K562 (cell line): ENCODE results near the gene CDYL. TPM values are rescaled to one million over a fixed set of nuclear protein-coding genes. Genes with fewer than 3 reads are reported as not detected.

Experiments used
- BRD9 ChIP-seq: fragments of 450-650 bp; IDR thresholded peaks from 2 replicates; pipeline ENCODE4 v1.6.1; 2018; ENCODE audit warnings: low read depth; ENCODE audit not compliant: partially characterized antibody
- E2F3 ChIP-seq: fragments of 250-450 bp; sonication (Bioruptor Pico); IDR thresholded peaks from 2 replicates; pipeline ENCODE4 v1.4.0; 2020; ENCODE audit warnings: mild to moderate bottlenecking
- HMBOX1 ChIP-seq: sonication (generic); IDR thresholded peaks from 2 replicates; pipeline ENCODE4 v1.6.1; 2016
- HMGN3 ChIP-seq: IDR thresholded peaks from 2 replicates; pipeline ENCODE4 v1.6.1; 2011; ENCODE audit warnings: borderline replicate concordance, low read depth, mild to moderate bottlenecking, mixed read lengths, low read length; ENCODE audit not compliant: insufficient read length; ENCODE audit errors: extremely low read depth
- NCOA2 ChIP-seq, 2 experiments: fragments of 450-650 bp; IDR thresholded peaks; 2 replicates each; pipeline ENCODE4 v1.6.1; 2018; ENCODE audit warnings: mild to moderate bottlenecking in 2 of 2, moderate library complexity in 1 of 2; ENCODE audit not compliant: partially characterized antibody in 2 of 2
- NEUROD1 ChIP-seq: fragments of 150-350 bp; IDR thresholded peaks from 2 replicates; pipeline ENCODE4 v1.6.1; 2014; ENCODE audit warnings: borderline replicate concordance, low read length, low read depth; ENCODE audit not compliant: partially characterized antibody
- NR2C1 ChIP-seq, 2 experiments: fragments of 450-650 bp; IDR thresholded peaks; 2 replicates each; pipeline ENCODE4 v1.6.1; 2017; ENCODE audit warnings: mild to moderate bottlenecking in 2 of 2, antibody characterized with exemption in 1 of 2, inconsistent platforms in 1 of 2, missing compliant biosample characterization in 1 of 2, missing genetic modification characterization in 1 of 2
- POLR3G ChIP-seq: IDR thresholded peaks from 2 replicates; pipeline ENCODE4 v1.6.1; 2011; ENCODE audit not compliant: insufficient read length, insufficient replicate concordance; ENCODE audit errors: extremely low read depth
- POU5F1 ChIP-seq: fragments of 150-350 bp; IDR thresholded peaks from 2 replicates; pipeline ENCODE4 v1.6.1; 2014; ENCODE audit warnings: borderline replicate concordance, low read length, low read depth, mild to moderate bottlenecking; ENCODE audit not compliant: partially characterized antibody
- PRPF4 ChIP-seq: fragments of 200-400 bp; formaldehyde crosslinking; IDR thresholded peaks from one replicate; pipeline ENCODE4 v1.6.1; 2017; ENCODE audit warnings: low read length, low read depth, mild to moderate bottlenecking; ENCODE audit not compliant: insufficient read depth, poor library complexity, severe bottlenecking
- RB1 ChIP-seq: fragments of 450-650 bp; IDR thresholded peaks from 2 replicates; pipeline ENCODE4 v1.6.1; 2017; ENCODE audit warnings: low read depth, mild to moderate bottlenecking
- SPI1 ChIP-seq: IDR thresholded peaks from 2 replicates; pipeline ENCODE4 v1.6.1; 2011; ENCODE audit warnings: low read depth, low read length, control low read depth, borderline replicate concordance
- TGIF2 ChIP-seq: sonication (generic); formaldehyde crosslinking; IDR thresholded peaks from 2 replicates; pipeline ENCODE4 v1.8.1; 2022; ENCODE audit warnings: mild to moderate bottlenecking, missing genetic modification reagents, moderate library complexity
- ZNF232 ChIP-seq: sonication (generic); formaldehyde crosslinking; IDR thresholded peaks from 2 replicates; pipeline ENCODE4 v1.8.0; 2022; ENCODE audit warnings: mild to moderate bottlenecking, missing genetic modification reagents
- ZNF282 ChIP-seq: sonication (generic); formaldehyde crosslinking; IDR thresholded peaks from 2 replicates; pipeline ENCODE4 v1.8.1; 2023; ENCODE audit warnings: missing genetic modification reagents
- ZNF431 ChIP-seq: sonication (generic); formaldehyde crosslinking; IDR thresholded peaks from 2 replicates; pipeline ENCODE4 v1.8.0; 2022; ENCODE audit warnings: mild to moderate bottlenecking, missing genetic modification reagents
- ZNF584 ChIP-seq: fragments of 200-800 bp; sonication (Bioruptor generic); IDR thresholded peaks from 2 replicates; pipeline ENCODE4 v1.6.1; 2016; ENCODE audit warnings: low read depth, mild to moderate bottlenecking, missing genetic modification characterization, missing compliant biosample characterization
- polyA plus RNA-seq, 8 experiments: library from polyadenylated mRNA; depleted of rRNA in 4 of 8; stranded (reverse) in 5 of 8; unstranded in 3 of 8; fragments of >200 nt; fragmentation: Nextera tagmentation in 2 of 8; fragmentation: Illumina TruSeq in 1 of 8; extraction: Ambion mirVana in 2 of 8; extraction: Trizol in 1 of 8; gene quantifications; 2 replicates each; pipeline versions ENCODE4 v1.2.1 to v1.2.3, GENCODE V29; 2011 to 2014; ENCODE audit warnings: inconsistent platforms in 1 of 8, missing spikeins in 1 of 8
- total RNA-seq, 7 experiments: library from RNA; depleted of rRNA in 6 of 7; stranded (reverse); fragments of >200 nt in 6 of 7; fragmentation: Illumina TruSeq in 2 of 7; extraction: Trizol in 2 of 7; gene quantifications; 2 replicates each; pipeline versions ENCODE4 v1.2.1 to v1.2.3, GENCODE V29; 2011 to 2021; ENCODE audit warnings: low replicate concordance in 1 of 7
- TF ChIP-seq, protein P1 (sequence below): fragments of 200-800 bp; sonication (Bioruptor generic); IDR thresholded peaks from 2 replicates; pipeline ENCODE4 v1.6.1; 2017; ENCODE audit warnings: missing genetic modification characterization, missing compliant biosample characterization
- TF ChIP-seq, protein P2 (sequence below), 2 experiments: fragments of 450-650 bp; IDR thresholded peaks; 2 replicates each; pipeline ENCODE4 v1.6.1; 2018; ENCODE audit warnings: mild to moderate bottlenecking in 2 of 2, low read depth in 1 of 2; ENCODE audit not compliant: partially characterized antibody in 2 of 2
- TF ChIP-seq, protein P3 (sequence below), 2 experiments: fragments of 200-800 bp in 1 of 2; sonication (Bioruptor generic) in 1 of 2; sonication (generic) in 1 of 2; formaldehyde crosslinking in 1 of 2; IDR thresholded peaks in 1 of 2; conservative IDR thresholded peaks in 1 of 2; 2 replicates each; pipeline versions ENCODE4 v1.5.0 to v1.6.1; 2016 to 2020; ENCODE audit warnings: missing compliant biosample characterization in 1 of 2, missing genetic modification characterization in 1 of 2, missing genetic modification reagents in 1 of 2

Gene CDYL
- total and polyA plus RNA-seq, 9 of the 15 experiments (the other 6 are each of a cell fraction or from before 2014, with no cell fraction given) = 8.1 to 45.8 (median 40.8) TPM

DNA sequence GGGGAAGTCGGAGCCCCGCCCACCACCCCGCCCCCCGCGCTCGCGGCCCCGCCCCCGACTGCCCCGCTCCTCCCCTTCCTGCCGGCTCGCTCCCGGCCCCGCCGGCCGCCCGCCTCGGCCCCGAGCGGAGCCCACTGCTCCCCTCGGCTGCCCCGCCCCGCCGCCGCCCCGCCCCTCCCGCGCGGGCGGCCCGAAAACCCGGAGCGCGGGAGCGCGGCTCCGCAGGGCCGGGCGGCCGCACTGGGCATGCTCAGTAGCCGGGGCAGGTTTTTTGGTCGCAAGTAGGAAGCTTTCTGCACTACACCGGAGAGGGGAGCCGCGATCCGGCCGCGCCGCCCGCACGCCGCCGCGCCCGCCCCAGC, at the start of gene CDYL (continued):
- TF ChIP-seq, protein P1, sequence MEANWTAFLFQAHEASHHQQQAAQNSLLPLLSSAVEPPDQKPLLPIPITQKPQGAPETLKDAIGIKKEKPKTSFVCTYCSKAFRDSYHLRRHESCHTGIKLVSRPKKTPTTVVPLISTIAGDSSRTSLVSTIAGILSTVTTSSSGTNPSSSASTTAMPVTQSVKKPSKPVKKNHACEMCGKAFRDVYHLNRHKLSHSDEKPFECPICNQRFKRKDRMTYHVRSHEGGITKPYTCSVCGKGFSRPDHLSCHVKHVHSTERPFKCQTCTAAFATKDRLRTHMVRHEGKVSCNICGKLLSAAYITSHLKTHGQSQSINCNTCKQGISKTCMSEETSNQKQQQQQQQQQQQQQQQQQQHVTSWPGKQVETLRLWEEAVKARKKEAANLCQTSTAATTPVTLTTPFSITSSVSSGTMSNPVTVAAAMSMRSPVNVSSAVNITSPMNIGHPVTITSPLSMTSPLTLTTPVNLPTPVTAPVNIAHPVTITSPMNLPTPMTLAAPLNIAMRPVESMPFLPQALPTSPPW (CRISPR knock-in tag) = peak; percentile 92
- TF ChIP-seq BRD9 (no peak), TGIF2 (no peak), NCOA2 (IDR thresholded peaks at IDR 0.05; ENCODE audit: partially characterized antibody in 2 of 2) (no peak), NR2C1 (IDR thresholded peaks at IDR 0.05) (no peak), NR2C1 (tag; IDR thresholded peaks at IDR 0.05) (no peak), RB1 (peak; percentile 49; the same call in 1 of the 2 replicates), POU5F1 (no peak), SPI1 (no peak), HMBOX1 (no peak), PRPF4 (no peak), NEUROD1 (peak; percentile 91), HMGN3 (peak; percentile 56), E2F3 (CRISPR knock-in tag) (no peak), ZNF232 (CRISPR knock-in tag) (no peak), ZNF584 (CRISPR knock-in tag) (no peak), ZNF431 (no peak), POLR3G (no peak), ZNF282 (CRISPR knock-in tag) (no peak)
- TF ChIP-seq, protein P2, sequence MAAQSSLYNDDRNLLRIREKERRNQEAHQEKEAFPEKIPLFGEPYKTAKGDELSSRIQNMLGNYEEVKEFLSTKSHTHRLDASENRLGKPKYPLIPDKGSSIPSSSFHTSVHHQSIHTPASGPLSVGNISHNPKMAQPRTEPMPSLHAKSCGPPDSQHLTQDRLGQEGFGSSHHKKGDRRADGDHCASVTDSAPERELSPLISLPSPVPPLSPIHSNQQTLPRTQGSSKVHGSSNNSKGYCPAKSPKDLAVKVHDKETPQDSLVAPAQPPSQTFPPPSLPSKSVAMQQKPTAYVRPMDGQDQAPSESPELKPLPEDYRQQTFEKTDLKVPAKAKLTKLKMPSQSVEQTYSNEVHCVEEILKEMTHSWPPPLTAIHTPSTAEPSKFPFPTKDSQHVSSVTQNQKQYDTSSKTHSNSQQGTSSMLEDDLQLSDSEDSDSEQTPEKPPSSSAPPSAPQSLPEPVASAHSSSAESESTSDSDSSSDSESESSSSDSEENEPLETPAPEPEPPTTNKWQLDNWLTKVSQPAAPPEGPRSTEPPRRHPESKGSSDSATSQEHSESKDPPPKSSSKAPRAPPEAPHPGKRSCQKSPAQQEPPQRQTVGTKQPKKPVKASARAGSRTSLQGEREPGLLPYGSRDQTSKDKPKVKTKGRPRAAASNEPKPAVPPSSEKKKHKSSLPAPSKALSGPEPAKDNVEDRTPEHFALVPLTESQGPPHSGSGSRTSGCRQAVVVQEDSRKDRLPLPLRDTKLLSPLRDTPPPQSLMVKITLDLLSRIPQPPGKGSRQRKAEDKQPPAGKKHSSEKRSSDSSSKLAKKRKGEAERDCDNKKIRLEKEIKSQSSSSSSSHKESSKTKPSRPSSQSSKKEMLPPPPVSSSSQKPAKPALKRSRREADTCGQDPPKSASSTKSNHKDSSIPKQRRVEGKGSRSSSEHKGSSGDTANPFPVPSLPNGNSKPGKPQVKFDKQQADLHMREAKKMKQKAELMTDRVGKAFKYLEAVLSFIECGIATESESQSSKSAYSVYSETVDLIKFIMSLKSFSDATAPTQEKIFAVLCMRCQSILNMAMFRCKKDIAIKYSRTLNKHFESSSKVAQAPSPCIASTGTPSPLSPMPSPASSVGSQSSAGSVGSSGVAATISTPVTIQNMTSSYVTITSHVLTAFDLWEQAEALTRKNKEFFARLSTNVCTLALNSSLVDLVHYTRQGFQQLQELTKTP (IDR thresholded peaks at IDR 0.05; ENCODE audit: low read depth in 1 of 2, partially characterized antibody in 2 of 2) = no peak
- TF ChIP-seq, protein P3, sequence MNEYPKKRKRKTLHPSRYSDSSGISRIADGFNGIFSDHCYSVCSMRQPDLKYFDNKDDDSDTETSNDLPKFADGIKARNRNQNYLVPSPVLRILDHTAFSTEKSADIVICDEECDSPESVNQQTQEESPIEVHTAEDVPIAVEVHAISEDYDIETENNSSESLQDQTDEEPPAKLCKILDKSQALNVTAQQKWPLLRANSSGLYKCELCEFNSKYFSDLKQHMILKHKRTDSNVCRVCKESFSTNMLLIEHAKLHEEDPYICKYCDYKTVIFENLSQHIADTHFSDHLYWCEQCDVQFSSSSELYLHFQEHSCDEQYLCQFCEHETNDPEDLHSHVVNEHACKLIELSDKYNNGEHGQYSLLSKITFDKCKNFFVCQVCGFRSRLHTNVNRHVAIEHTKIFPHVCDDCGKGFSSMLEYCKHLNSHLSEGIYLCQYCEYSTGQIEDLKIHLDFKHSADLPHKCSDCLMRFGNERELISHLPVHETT (CRISPR knock-in tag; conservative IDR thresholded peaks at IDR 0.05 in 1 of 2, IDR thresholded peaks at IDR 0.05 in 1 of 2) = peak in 1 of 2 experiments; percentile 90; a peak in 2 of 4 replicates
